Posterior cingulate gyrus (tissue), 11 donors: ENCODE data around the gene CMTM4.
A peak's percentile ranks its signal among the peaks of the same experiment; 100 is the strongest.
"Not testable (repeated sequence)": the region's sequence is repeated elsewhere in the genome, so short reads cannot be mapped to it uniquely, and the experiment has no call there.

ENCODE experiments used
- DNase-seq, 10 donors: peaks; one replicate each; pipeline versions ENCODE4 v3.0.0 to v3.0.0-alpha.2; 2020 to 2021; ENCODE audit warnings: mixed read lengths in 3 of 10
- intact Hi-C: fragments of 100-400 bp; cut with DNase I; formaldehyde crosslinking; loops from one replicate; pipeline ENCODE4 v1.15.1; 2023

CMTM4 gene

DNA sequence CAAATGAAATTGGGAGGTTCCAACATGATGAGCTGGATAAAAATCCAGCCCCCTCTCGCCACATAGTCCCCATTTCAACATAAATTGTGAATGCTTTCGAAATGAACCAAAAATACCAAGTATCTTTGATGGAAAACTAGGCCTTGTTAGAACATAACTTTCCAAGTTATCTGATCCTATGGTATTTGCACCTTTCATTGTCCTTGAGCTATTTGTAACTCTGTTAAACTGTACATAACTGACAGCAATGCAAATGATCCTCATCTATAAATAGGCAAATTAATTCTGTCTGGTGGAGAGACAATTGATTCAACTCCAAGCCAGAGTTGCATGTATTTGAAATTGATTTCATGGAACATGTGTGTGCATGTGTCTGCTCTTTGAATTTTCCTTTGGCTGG is 18.2 kb downstream of the CMTM4 start:
- intact Hi-C loops: no loop called here
- DNase-seq: no peak

DNA sequence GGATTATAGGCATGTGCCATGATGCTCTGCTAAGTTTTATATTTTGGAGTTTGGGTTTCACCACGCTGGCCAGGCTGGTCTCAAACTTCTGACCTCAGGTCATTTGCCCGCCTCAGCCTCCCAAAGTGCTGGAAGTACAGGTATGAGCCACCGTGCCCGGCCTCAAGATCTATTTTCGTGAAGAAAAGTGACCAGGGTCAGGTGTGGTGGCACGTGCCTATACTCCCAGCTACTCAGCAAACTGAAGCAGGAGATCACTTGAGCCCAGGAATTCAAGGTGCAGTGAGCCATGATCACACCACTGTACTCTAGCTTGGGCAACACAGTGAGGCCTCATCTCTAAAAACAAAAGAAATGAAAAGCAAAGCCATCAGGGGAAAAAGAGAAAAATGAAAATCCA is 18.7 kb downstream of the CMTM4 start:
- intact Hi-C loops: no loop called here
- peak in 1 of 10 donors; percentile 62 for DNase-seq

DNA sequence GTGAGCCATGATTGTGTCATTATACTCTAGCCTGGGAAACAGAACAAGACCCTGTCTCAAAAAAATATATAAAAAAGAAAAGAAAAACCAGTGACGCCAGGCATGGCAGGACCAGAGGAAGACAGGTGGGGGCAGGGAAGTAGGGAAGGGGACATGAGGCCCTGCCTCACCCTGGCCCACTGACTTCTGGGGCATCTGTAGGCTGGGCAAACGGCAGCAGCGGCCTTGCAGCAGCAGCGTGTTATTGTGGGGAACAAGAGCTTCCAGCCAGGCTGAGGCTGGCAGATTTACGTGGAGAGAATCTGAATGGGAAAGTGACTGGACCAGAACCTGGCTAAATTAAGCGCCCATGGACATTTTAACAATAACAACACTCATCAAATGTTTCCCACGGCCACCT is 19.4 kb downstream of the CMTM4 start:
- DNase-seq: peak in 9 of 10 donors; percentile 19 to 89 (median 48)
- intact Hi-C loops: no loop called here

DNA sequence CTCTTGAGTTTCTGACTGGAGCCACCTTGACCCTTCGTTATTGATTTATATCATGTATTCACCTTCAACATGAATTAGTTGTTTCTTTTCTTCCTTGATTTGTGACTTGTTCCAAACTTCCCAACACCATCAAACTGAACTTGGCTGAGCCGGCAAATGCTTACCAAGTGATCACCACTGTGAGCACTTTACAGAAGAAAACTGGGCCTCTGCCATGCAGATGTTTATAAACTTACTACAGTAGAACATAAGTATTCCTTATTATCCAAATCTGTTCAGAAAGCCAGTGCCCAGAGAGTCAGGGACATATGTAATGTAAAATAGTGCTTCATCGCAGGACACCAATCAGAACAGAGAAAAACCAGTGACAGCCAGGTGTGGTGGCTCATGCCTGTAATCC is 19.9 kb downstream of the CMTM4 start:
- no peak for DNase-seq
- intact Hi-C loops: no loop called here

DNA sequence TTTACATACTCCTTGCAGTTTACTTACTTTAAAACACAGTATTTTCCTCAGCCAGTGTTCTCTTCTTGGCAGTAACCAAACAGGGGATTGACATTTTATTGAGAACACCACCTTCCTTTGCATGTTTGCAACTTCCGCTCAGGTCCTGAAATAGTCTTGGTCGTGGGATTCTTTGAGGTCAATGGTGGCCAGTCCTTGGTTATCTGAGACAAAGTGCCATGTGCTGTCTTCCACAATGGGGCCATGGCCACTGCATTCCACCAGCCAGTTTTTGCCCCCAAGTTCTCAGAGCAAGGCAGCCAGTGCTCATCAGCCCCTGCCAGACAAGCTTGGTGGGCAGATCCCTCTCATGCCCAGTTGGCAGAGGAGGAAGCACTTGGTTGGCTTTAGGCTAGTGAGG is 22.9 kb downstream of the CMTM4 start:
- intact Hi-C loops: no loop called here
- no peak for DNase-seq

DNA sequence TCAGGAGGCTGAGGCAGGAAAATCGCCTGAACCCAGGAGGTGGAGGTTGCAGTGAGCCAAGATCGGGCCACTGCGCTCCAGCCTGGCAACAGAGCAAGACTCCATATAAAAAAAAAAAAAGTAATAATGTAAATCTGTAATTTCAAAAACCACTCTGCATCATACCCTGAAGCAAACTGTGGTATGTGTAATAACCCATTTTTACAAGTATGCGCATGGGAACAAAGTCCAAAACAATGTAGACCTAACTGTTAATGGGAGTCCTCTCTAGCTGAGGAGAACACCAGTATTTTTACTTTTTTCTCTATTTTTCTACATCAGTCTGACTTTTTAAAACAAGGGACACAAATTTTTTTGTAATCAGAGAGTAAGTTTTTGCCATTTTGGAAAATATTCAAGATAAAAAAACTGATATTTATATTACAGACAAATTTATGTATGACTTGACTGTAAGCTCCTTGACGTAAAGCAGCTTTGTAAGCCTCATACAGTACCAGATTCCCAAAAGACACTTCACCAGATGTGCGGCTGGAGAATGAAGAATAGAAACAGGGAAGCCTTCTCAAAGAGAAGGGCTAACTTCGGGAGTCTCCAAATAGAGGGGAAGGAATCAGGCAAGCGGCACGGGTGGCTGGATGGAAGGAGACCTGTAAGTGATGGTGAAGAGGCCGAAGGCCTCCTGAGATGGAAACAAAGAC is 25.7 kb downstream of the CMTM4 start:
- no peak for DNase-seq
- intact Hi-C loops: no loop called here

DNA sequence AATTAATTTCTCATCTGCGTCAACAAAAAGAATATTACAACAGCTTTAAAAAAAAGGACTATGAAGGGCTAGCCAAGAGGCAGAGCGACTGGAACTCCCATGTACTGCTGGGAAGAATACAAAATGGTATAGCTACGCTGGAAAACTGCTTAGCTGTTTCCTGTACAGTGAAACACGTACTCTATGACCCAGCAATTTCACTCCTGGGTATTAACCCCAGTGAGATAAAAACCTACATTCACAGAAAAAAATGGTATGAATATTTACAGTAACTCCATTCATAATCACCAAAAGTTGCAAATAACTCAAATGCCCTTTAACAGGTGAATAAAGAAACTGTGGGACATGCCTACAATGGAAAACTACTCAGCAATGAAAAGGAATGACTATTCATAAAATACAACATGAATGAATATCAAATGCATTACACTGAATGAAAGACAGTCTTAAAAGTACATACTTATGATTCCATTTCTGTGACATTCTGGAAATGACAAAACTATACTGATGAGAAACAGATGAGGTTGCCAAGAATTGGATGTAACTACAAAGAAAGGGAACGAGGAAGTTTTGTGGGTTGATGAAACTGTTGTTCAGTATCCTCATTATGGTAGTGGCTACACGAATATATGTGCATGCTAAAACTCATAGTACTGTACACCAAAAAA is 27.6 kb downstream of the CMTM4 start:
- DNase-seq: no peak
- intact Hi-C loops: no loop called here

DNA sequence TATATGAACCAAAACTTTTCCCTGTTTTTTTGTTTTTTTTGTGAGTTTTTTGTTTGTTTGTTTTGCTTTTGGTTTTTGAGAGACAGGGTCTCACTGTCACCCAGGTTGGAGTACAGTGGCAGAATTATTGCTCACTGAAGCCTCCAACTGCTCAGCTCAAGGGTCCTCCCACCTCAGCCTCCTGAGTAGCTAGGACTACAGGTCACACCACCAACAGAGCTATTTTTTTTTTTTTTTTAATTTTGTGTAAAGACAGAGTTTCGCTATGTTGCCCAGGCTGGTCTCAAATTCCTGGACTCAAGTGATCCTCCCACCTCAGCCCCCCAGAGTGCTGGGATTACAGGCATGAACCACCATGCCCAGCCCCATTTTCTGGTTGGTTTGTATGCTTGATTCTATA is 28.6 kb downstream of the CMTM4 start:
- intact Hi-C loops: no loop called here
- no peak for DNase-seq

DNA sequence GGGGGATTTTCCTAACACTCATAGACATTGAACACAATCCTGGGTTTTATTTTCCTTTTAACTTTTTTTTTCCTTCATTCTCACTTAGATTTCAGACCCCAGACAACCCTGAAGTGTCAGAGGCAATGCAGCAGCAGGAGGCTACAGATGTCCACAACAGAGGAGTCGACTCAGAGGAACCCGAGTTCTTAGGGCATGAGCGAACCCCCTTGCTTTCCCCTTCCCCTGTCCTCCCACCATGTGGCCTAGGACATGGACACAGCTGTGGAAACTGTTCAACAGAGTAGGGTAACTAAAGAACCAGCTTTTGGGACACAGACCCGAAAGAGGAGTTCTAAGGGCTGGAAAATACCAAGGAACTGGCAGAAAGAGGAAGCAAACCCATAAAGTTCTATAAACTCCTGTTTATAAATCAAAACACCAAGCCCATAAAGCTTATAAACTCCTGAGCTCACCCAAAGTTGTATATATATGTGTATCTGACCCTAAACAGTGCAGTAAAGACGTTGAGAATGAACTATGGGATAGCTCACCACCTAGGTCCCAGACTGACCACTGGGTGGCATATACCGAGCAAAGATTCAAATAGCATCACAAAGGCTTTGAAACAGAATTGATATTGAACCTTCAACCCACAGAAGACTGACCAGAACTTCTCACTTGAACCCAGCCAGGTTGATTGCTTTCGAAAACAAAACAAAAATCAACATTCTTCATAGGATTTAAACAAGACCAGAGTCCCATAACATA is 33.9 kb downstream of the CMTM4 start:
- intact Hi-C loops: loop anchor here (5.0 kb wide), 1 partner anchor 35 kb away; the partner anchor contains the start of gene CMTM4
- DNase-seq: peak in 1 of 10 donors; percentile 42

DNA sequence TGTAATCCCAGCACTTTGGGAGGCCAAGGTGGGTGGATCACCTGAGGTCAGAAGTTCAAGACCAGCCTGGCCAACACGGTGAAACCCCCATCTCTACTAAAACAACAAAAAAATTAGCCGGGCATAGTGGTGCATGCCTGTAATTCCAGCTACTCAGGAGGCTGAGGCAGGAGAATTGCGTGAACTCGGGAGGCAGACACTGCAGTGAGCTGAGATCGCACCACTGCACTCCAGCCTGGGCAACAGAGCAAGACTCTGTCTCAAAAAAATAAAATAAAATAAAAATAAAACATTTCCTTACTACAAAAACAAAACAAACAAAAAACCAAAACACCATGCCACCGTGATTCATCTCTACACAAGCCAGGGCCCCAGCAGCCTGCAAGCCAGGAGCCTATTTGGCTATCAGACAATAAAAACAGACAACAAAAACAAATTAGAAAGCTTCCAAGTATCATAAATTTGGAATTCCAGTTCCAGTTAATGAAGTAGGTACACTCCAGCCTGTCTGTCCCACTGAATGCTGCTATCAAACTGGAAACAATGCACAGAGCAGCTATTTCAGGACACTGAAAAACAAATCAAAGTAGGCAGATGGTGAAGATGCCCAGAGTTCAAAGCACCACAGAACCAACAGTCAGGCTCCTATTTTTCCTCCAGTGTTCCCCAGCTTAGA is 34.7 kb downstream of the CMTM4 start:
- intact Hi-C loops: loop anchor here (5.0 kb wide), 1 partner anchor 35 kb away; the partner anchor contains the start of gene CMTM4
- not testable (repeated sequence) for DNase-seq

DNA sequence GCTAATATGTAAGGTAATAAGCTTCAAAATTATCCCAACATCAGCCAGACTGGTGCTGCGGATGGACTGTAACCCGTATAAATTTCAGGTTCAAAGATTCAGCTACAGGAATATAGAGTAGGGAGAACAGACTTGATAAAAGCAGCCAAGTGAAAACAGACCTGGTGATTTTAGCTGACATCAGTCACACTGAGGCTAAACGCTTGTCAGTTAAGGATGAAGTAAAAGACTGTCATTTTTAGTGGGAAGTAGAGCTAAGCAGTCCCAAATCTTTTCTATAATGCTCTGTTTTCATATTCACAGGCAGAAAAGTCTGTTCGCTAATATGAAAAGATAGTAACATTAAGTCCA is 35.4 kb downstream of the CMTM4 start:
- no peak for DNase-seq
- intact Hi-C loops: loop anchor here (5.0 kb wide), 1 partner anchor 36 kb away; the partner anchor contains the start of gene CMTM4

DNA sequence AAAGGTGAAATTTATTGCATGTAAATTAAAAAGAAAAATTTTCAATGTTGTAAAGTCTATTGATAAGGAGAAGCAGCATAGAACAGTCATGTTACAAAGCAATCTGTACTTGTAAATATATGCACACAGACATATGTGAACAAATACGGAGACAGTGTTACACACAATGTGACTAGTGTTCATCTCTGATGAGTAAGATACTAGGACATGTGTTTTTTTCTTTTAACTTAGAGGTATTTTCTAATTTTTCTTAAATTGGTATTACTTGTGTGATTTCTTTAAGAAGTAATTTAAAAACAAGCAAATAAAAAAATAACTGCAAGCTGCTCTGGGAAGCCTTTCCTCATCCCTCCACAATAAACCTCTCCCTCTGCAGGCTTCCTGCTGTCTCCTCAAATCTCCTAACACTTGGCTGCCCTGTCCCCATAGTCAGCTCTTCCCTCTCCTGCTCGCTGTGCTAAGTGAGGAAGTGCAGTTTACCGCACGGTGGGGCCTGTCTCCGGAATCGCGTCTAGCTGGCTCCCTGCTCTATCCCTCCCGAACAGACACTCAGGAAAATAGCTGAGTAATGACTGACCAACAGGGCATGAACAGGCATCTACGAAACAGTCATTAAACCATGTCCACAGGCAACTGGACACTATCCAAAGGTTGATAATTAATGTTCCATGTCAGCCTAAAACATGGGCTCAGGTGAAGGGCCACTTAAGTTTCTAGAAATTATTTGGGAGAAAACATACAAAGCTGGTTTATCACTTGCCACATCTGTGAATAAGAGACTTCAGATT is 35.9 kb downstream of the CMTM4 start:
- intact Hi-C loops: loop anchor here (5.0 kb wide), 1 partner anchor 37 kb away; the partner anchor contains the start of gene CMTM4
- peak; percentile 41 to 94 (median 68) for DNase-seq

DNA sequence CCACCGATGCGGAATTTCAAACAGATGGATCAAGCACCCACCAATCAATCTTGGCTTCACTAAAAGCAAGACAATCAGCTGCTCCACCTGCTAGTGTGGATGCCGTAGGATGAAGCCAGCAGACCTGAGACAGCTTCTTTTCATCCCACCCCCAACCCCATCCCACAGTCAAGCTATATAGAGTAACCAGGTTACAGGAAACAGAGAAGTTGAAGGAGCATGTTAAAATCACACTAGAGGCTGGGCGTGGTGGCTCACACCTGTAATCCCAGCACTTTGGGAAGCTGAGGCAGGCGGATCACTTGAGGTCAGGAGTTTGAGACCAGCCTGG is 37.7 kb downstream of the CMTM4 start:
- intact Hi-C loops: no loop called here
- no peak for DNase-seq

DNA sequence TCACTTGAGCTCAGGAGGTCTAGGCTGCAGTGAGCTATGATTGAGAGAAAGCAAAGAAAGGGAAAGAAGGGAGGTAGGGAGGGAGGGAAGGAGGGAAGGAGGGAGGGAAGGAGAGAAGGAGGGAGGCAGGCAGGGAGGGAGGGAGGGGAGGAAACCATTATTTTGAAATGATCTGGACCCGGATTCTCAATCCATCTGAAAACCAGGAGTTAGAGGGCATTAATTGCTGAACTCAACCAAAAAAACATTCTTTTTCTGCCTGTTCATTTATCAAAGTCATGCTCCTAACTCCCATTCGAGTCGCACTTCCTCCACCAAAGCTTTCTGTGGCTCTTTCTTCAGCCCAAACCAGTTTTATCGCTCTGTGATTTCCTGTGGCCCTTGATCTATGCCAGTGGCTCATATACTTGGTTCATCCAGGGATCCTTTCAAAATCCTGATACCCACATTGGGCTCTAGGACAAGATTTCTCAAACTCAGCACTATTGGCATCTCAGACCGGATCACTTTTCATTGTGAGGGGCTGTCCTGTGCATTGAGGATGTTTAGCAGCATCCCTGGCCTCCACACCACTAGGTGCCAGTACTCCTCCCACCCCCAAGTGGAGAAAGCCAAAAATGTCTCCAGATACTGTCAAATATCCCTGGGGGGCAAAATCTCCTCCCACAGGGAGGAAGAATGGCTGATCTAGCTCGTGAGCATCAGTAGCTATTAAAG is 38.2 kb downstream of the CMTM4 start:
- intact Hi-C loops: no loop called here
- no peak for DNase-seq

DNA sequence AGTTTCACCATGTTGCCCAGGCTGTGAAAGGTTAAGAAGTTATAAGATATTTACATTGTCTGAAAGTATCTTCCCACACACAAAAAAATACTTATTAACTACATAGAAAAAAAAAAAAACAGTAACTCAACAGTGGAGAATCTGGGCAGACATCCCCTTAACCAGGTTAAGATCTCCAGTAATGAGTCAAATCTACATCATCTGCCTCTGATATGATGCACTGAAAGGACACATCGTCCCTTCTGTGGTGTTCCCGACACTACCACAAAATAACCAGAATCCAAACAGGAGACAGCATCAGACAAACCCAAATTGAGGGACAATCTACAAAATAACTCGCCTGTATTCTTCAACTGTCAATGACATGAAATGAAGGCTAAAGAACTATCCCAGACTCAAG is 40.0 kb downstream of the CMTM4 start:
- intact Hi-C loops: no loop called here

DNA sequence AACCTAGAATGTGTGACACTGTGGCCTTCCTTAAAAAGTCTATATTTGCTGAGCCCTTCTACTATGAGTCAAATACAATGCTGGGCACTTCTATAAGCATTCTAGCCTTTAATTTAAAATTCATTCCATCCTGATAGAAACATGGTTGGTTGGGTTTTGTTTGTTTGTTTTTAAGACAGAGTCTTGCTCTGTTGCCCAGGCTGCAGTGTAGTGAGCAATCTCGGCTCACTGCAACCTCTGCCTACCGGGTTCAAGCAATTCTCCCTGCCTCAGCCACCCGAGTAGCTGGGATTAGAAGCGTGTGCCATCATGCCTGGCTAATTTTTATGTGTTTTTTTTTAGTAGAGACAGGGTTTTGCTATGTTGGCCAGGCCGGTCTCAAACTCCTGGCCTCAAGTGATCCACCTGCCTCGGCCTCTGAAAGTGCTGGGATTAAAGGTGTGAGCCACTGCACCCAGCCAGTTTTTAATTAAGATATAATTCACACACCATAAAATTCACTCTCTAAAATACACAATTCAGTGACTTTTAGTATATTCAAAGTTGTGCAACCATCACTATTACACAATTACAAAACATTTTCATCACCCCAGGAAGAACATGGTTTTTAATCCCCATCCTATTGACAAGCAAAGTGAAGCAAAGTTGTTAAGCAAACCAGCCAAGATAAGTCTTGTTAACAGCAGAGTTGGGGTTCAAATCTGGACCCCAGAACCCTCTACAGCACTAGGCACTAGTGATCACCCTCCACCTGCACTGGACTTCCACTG is 42.8 kb downstream of the CMTM4 start:
- no peak for DNase-seq
- intact Hi-C loops: no loop called here

More for the DNA sequence above, 40.0 kb downstream of the CMTM4 start:
- no peak for DNase-seq

DNA sequence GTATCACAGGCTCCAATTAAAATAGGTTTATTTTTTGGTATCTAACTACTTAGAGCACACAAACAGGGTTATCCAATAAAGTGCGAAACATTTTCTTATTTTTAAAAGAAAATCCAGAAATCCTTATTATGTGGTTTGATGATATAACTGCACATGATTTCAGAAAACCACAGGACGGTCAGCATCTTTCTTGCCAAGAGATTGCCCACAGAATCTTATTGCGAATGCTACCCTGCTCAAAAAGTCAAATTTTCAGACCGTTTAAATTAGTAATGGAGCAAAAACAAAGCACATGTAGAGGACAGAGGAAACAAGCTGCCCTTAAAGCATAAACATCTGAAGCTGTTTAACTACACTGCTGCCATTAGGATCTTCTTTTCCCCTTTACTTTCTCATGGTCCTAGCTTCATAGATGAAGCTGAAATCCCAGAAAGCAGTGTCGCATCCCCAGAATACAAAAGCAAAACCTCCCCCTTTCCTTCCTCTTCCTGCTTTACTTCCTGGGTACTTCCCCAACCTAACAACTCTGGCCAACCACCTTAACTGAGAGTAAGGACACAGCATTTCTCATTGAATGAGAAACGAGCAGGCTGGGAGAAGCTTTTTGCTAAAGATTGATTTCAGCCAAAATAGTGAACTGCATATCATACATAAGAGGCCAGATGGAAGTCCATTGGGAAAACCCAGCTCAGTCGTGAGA is 43.7 kb downstream of the CMTM4 start:
- no peak for DNase-seq
- intact Hi-C loops: no loop called here

DNA sequence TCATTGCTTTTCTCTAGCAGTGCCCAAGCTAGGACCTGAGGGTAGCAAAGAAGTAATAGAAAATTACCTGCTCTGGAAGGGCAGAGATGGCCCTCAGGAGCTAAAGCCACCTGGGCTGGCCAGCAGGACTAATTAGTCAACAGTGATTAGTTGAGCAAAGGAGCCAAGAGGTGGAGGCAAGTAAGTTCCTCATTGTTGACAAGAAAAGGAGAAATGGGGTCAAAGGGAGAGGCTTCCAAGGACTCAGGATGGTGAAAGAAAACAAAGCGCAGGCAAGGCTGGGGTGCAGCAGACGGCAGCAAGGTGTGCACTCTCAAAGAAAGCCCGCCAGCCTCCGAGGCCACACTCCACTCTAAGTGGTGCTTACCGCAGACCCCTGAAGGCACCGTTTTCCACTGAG is 44.6 kb downstream of the CMTM4 start:
- no peak for DNase-seq
- intact Hi-C loops: no loop called here
